Measurements from ENCODE around the gene SPECC1L.

SPECC1L gene

DNA sequence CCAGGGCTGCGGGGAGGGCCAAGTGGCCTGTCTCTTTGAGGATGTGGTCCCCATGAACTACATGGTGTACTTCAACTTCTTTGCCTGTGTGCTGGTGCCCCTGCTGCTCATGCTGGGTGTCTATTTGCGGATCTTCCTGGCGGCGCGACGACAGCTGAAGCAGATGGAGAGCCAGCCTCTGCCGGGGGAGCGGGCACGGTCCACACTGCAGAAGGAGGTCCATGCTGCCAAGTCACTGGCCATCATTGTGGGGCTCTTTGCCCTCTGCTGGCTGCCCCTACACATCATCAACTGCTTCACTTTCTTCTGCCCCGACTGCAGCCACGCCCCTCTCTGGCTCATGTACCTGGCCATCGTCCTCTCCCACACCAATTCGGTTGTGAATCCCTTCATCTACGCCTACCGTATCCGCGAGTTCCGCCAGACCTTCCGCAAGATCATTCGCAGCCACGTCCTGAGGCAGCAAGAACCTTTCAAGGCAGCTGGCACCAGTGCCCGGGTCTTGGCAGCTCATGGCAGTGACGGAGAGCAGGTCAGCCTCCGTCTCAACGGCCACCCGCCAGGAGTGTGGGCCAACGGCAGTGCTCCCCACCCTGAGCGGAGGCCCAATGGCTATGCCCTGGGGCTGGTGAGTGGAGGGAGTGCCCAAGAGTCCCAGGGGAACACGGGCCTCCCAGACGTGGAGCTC lies 170.2 kb downstream of the SPECC1L start:
- DNase-seq: peak in 2 of 56 donors; percentile 23 to 25

DNA sequence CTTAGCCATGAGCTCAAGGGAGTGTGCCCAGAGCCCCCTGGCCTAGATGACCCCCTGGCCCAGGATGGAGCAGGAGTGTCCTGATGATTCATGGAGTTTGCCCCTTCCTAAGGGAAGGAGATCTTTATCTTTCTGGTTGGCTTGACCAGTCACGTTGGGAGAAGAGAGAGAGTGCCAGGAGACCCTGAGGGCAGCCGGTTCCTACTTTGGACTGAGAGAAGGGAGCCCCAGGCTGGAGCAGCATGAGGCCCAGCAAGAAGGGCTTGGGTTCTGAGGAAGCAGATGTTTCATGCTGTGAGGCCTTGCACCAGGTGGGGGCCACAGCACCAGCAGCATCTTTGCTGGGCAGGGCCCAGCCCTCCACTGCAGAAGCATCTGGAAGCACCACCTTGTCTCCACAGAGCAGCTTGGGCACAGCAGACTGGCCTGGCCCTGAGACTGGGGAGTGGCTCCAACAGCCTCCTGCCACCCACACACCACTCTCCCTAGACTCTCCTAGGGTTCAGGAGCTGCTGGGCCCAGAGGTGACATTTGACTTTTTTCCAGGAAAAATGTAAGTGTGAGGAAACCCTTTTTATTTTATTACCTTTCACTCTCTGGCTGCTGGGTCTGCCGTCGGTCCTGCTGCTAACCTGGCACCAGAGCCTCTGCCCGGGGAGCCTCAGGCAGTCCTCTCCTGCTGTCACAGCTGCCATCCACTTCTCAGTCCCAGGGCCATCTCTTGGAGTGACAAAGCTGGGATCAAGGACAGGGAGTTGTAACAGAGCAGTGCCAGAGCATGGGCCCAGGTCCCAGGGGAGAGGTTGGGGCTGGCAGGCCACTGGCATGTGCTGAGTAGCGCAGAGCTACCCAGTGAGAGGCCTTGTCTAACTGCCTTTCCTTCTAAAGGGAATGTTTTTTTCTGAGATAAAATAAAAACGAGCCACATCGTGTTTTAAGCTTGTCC lies 171.0 kb downstream of the SPECC1L start:
- no peak for DNase-seq

DNA sequence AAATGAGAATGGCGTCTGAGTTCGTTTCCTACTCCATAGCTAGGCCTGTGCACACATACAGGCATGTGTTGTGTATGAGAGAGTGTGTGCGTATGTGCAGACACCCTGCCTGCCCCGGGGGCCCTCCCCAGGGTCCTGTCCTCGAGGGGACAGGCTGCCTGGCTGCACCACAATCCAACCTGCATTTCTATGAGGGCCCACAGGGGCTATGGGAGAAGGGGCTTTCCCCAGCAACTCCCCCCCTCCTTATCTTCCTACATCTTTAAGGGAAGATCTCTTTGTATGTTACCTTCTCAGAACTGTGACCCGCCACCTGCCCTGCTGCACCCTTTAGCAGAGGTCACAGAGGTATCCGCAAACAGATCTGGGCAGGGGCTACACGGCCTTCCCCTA lies 171.7 kb downstream of the SPECC1L start:
- DNase-seq: no peak

DNA sequence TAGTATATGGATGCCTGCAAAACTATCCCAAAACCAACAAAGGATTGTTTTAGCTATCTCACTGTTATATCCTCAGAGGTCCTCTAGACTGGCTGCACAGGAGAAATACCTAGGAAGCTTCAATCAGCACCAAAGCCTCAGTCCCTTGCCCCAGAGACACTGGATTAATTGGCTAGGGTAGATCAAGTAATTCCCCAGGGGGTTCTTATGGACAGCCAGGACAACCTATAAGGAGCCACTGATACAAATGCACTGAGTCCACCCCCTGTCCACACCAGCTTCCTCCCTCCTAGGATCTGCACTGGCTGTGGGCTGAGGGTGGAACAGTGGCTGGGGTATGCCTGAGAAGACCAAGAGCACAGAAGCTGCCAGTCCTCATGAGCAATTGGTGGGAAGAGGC lies 173.0 kb downstream of the SPECC1L start:
- no peak for DNase-seq

DNA sequence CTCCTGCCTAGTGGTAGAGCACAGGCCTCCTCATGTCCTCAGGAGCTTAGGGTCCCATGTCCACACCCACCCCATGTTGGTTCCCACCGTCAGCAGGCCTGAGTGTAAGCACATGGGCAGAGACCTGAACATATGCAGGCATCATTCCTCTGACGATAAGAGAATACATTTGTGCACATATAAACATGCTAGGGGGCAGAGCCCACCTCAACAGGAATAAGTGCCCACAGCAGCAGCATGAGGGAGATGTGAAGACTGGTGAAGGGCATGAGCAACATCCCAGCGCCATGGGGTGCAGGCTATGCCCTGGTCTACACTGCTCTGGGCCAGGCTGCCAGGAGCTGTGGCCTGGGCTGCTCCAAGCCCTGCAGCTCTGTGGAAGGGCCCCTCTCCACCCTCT lies 173.6 kb downstream of the SPECC1L start:
- DNase-seq: no peak

DNA sequence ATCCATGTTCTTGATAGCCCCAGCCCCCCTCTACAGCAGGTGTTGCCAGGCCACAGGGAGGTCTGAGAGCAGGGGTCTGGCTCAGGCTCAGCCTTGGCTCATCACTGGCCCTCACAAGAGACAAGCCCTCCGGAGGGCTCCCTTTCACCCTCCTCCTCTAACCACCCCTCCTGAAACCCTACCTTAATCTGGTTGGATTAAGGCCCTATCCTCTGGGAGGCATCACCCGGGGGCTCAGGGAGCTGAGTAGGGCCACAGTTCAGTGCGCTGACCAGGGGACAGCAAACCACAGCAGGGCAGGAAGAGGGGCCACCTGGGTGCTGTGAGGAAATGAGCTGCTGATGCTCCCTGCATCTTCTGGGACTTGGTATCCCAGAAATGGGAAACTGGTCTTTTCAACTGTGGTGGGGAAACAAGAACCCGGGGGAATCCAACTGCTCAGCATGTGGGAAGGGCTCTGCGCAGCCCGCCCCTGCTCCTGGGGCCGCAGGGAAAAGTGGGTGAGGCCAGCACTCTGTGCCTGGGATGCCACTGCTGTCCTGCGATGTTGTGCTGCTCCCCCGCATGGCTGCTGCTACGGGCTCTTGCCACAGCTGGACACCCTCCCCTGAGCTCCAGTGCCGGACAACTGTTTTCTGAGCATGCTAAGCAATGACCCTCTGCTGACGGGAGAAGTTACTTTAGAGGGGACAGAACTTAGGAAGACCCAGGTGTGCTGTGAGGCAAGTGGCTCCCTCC lies 174.3 kb downstream of the SPECC1L start:
- no peak for DNase-seq

DNA sequence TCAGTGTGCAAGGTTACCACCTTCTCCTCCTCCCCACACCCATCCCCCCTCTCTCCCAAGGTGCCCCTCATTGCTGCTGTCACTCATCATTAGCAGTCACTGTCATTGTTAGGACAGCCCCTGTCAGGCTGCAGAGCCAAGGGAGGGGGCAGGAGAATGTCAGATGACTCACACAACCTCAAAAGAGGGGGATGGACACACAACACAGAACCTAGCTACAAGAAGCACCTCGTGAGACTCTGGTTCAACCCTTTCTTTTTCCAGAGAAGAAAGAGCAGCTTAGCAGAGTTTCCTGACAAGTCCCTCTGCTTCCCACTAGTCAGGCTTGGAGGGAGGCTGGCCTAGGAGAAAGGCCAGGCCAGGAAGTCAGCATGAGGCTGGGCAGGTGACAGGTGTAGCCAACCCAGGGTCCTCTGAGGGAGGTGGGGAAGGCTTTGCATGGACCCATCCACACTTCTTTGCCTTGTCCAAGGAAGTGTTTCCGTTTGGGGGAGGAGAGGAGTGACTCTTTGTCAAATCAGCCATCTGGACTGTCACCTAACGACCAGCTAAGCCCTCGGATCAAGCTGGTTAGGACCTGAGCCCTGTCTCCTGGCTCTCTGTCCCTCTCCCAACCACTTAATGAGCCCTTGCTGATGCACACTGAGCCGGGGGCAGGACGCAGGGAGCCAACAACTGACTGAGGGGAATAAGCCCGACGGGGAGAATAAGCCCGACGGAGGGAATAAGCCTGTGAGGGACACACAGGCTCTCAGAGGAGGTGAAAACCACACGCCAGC lies 175.0 kb downstream of the SPECC1L start:
- DNase-seq: peak in 2 of 56 donors; percentile 28 to 44

DNA sequence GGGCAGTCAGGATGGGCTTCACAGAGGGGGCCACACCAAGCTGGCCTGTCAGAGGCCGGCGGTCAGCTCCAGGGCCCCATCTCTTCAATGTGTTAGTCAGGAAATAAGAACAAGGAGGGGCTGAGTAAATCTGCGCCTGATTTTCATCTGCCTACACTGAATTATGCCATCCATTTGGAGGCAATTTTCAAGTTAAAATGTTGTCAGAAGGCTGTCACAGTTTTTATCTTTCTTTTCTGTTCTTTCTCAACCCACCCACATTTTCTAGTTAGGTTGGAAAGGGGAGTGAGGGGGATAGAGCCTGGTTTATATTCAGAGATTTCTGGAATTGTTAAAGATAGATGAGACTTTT lies 175.6 kb downstream of the SPECC1L start:
- peak in 1 of 56 donors; percentile 10 for DNase-seq

DNA sequence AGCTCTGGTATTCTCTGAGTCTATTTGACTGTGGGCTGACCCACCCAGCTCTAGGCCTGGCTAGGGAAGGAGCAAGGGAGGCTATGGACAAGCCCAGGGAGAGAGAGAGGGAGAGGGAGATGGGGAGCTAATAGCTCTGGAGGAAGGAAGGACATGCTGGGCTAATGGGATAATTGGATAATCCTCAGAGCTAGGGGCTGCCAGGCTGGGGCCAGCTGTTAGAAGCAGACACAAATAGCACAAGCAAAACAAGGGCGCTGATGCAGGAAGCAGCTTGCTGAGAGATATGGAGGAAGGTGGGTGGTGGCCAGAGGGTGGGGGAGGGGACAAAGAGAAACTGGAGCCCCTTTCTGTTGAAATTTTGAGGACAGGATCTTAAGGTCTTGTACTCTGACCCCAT lies 180.0 kb downstream of the SPECC1L start:
- no peak for DNase-seq

DNA sequence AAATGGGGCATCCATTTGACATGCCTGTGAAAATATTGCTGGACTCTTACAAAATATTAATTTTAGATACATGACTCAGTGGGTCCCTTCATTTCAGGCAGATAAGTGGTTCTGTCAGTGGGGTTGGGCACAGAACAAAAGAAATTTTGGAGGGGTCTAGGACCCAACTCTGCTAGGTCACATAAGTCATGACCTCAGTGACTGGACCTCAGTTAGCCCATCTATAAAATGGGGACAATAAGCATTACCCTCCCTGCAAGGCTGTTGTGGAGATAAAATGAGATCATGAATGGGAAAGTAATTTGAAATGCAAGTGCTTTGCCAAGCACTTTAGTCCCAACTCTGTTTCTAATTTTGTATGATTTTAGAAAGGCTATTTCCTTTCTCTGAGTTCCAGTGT lies 180.5 kb downstream of the SPECC1L start:
- no peak for DNase-seq

DNA sequence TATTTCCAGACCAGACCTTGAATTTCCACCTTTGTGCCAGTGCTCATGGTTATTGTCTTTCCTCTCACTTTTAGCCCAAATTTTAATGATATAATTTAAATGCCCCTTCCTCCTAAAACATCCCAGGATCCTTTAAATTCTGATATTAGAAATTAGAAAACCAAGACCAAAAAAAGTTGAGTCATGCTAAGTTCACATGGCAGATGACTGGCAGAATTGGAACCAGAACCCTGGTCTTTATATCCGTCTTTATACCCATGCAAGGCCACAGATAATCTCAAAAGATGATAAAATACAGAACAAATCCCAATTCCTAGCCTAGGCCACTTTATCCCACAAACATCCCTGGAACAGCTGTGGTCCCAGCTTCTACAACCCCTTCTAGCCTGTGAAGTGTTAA lies 183.2 kb downstream of the SPECC1L start:
- no peak for DNase-seq

DNA sequence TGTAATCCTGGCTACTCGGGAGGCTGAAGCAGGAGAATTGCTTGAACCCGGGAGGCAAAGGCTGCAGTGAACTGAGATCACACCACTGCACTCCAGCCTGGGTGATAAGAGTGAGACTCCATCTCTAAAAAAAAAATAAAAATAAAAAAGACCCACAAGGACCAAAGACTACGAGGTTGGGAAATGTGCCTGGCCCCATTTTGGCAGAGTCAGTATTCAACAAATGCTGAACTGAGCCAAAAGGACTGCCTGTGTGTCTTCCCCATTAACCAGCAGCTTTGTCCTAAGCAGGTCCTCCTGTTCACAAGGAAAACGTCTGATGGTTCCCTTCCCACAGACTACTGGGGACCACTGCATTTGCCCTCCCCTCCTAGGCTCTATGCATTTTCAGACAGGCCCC lies 184.4 kb downstream of the SPECC1L start:
- DNase-seq: no peak

DNA sequence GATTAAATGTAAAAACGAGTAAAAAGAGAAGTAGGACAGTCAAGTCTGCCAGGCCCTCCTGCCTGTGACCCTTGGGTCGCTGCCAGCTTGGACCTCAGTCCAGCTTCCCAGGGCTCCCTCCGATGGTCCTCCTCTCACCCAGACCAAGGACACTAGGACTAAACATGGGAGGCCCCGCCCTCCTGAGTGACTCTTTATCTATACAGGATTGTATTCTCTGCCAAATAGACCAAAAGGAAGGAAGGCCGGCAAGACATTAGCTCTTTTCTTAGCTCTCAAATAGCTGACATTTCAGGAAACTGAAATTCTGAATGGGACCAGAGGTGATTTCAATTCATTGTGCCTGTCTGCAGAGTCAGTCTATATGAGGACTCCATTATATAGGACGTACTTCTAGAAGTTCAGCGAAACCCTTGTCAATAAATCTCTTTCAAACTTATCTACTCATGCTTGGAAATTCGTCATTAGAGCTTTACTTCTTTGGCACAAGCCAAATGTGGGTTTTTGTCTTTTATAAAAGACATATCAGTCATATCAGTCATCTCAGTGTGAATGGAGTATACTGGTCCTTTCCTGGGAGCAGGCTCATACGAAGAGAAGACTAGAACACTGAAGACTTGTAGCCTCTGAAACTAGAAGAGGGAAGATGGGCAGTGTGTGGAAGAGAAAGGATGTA lies 185.3 kb downstream of the SPECC1L start:
- DNase-seq: peak in 1 of 56 donors; percentile 32

DNA sequence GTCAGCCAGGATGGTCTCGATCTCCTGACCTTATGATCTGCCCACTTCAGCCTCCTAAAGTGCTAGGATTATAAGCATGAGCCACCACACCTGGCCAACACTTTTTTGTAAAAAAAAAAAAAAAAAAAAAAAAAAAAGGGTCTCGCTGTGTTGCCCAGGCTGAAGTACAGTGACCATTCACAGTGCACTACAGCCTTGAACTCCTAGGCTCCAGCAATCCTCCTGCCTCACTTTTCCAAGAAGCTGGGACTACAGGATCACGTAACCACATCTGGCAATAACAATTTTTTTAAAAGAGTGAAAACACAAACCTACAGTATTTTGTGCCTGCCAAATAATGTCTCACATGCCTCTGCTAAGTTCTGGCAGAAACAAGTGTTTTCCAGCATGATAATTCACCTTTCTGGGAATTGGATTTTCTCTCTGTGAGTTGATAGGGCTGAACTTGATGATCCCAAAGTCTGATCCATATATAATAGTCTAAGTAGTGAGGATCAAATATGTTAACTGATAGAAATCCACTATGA lies 187.3 kb downstream of the SPECC1L start:
- DNase-seq: no peak

DNA sequence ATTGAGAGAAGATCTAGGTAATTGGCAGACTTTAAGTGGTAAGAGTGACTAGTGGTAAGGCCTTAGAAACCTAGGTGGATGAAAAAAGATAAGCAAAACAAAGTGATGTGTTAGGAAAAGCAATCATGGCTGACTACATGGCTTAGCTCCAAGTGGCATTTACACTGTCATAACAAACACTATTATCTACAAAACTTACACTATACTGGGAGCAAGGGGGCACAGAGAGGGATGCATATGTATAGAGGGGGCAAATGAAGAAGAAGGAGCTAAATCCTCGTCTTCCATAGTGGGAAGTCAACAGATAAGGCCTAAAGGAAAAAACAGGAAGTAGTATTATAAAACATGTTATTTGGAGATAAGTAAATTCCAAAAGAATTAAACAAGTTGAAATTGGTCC lies 189.3 kb downstream of the SPECC1L start:
- DNase-seq: no peak

DNA sequence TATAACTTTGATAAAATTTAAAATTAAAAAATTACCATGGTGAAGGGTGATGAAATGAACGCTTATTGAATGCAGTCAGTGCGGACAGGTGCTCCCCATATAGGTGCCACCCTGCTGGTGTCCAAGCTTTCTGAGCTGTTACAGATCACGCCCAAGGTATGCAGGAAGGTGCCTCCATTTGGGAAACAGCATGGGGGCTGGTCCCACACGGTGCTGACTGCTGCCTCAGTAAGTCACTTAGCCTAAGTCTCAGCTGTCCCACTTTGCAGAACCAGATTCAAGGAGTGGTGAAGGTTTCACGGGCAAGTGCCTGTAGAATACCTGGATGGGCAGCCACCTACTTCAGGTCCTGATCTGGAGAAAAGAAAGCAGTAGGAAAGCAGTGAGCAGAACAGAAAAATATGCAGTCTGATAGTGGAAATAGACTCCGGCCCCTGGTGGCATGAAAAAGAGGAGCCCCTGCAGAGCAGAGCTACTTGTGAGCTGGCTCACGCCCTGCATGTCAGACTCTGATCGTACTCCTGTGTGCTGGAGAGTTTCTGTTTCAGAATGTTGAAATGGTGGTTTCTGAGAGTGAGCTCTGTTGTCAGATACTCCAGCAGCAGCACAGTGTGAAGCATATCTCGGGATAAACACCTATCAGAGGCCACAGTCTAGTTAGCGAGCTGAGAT lies 189.9 kb downstream of the SPECC1L start:
- DNase-seq: no peak

DNA sequence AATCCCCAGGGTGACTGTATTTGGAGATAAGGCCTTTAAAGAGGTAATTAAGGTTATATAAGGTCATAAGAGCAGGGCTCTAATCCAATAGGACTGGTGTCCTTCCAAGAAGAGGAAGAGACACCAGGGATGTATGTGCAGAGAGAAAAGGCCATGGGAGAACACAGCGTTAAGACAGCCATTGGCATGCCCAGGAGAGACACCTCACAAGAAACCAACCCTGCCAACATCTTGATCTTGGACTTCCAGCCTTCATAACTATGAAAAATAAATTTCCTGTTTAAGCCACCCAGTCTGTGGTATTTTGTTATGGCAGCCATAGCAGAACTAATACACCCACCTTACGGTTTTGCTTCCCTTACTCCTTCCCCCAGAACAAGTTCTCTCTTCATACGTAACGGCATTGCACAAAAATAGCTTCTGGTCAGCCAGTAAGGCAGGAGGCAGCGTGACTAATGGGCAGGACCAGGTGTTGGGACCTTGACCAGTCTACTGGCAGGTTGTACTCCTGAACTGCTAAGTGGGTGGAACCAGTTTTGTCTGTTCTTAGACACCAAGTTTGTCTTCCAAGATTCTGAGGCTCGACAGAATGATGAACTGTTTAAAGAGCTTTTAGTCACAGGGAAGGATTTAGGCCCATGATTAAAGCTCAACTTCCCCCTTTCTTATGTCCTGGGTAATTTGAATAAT lies 192.6 kb downstream of the SPECC1L start:
- no peak for DNase-seq

DNA sequence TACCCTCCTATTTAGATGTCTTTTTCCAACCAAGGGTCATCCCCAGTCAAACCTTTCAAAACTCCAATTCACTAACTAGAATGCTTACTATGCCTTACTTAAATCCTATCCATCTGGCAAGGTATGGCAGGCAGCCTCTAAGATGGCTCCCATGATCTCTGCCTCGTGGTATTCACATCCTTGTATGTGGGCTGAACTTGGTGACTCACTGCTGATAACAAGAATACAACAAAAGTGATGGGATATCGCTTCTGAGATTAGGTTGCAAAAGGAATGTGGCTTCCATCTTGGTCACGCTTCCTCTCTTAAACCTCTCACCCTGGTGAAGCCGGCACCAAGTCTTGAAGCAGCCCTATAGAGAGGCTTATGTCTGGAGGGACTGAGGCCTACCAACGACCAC lies 194.9 kb downstream of the SPECC1L start:
- no peak for DNase-seq

DNA sequence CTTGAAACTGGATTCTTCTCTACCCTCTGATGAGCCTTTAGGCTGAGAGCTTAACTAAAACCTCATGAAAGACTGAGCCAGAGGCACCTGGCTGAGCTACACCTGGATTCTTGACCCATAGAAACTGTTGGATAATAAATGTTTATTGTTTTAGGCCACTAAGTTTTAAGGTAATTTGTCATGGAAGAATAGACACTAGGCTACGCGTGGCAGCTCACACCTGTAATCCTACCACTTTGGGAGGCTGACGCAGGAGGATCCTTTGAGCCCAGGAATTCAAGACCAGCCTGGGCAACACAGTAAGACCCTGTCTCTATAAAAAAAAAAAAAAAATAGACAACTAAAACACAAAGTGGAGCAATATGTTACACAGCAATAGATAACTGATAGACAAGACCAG lies 195.3 kb downstream of the SPECC1L start:
- DNase-seq: no peak

All from nucleus accumbens (tissue), 56 donors.